ENCODE data around the gene RIMBP2.

Gene RIMBP2

GRCh38 chr12:130425698-130426245 is 290.3 kb downstream of the RIMBP2 start:
- Histone ChIP-seq H3K9me3 (ENCODE audit: insufficient read depth, low read length) (no peaks in the 10 kb centered on the region), H3K79me2 (ENCODE audit: low read length) (no peaks in the 10 kb centered on the region), H3K4me1 (ENCODE audit: low read length) (no peaks in the 10 kb centered on the region), H3K27ac (ENCODE audit: low read length) (no peak overlapping the region), H3K36me3 (replicated peaks; ENCODE audit: low read depth, low read length) (no peaks in the 10 kb centered on the region), H3K27me3 (ENCODE audit: low read depth, low read length) (no peaks in the 10 kb centered on the region), H2AFZ (ENCODE audit: low read depth, low read length) (no peak overlapping the region), H3K4me2 (ENCODE audit: low read length) (no peak overlapping the region), H3K4me3 (ENCODE audit: low read length) (no peak overlapping the region), H4K20me1 (ENCODE audit: insufficient read depth, low read length) (no peaks in the 10 kb centered on the region), H3K9ac (ENCODE audit: low read length) (no peak overlapping the region)
- TF ChIP-seq EZH2phosphoT487 (IDR thresholded peaks at IDR 0.05; ENCODE audit: low read depth) (no peak), CTCF (IDR thresholded peaks at IDR 0.05; ENCODE audit: low read depth, low read length) (no peak)

DNA sequence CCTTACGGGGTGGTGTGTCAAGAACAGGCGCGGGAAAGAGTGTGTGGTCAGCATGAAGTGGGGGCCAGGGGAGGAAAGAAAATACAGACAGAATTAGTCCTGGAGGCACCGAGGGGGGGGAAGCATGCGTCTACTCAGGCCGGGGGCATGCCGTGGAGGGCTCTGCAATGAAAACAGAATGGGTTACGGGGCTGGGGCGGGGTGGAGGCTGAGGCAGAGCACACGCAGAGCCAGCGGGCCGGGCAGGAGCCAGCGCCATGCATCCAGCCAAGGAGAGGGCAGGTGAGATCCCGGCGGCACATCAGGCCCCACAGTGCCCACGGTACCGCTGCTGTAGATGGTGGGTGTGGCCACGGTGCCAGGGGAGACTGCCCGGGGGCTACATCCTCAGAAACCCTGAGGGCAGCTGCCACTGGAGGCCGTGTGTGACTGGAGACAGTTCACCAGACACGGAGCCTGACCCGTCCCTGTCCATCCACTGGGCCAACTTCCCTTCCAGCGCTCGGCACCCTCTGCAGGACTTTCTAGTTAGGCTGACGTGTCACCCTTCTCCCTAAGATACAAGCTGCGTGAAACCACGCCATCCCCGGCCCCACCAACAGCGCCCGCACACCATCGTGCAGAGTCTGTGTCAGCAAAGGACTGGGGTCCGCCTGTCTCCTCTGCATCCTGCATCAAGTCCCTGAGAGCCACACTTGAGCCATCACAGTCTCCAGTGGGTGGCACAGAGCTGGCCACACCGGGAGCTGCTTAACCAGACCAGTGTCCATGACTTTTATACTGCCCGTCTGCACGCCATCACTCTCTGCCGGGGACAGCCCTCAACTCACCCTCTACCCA is 291.0 kb downstream of the RIMBP2 start:
- H4K20me1 ChIP-seq (ENCODE audit: insufficient read depth, low read length) = no peaks in the 10 kb centered on the region
- H3K36me3 ChIP-seq (replicated peaks; ENCODE audit: low read depth, low read length) = no peaks in the 10 kb centered on the region
- no peak overlapping the region for H3K4me2 ChIP-seq (ENCODE audit: low read length)
- H3K9ac ChIP-seq (ENCODE audit: low read length) = no peak overlapping the region
- no peak overlapping the region for H2AFZ ChIP-seq (ENCODE audit: low read depth, low read length)
- H3K9me3 ChIP-seq (ENCODE audit: insufficient read depth, low read length) = no peaks in the 10 kb centered on the region
- H3K4me3 ChIP-seq (ENCODE audit: low read length) = no peak overlapping the region
- no peaks in the 10 kb centered on the region for H3K27me3 ChIP-seq (ENCODE audit: low read depth, low read length)
- H3K4me1 ChIP-seq (ENCODE audit: low read length) = no peaks in the 10 kb centered on the region
- no peaks in the 10 kb centered on the region for H3K79me2 ChIP-seq (ENCODE audit: low read length)
- no peak for TF ChIP-seq EZH2phosphoT487 (IDR thresholded peaks at IDR 0.05; ENCODE audit: low read depth)
- TF ChIP-seq CTCF (IDR thresholded peaks at IDR 0.05; ENCODE audit: low read depth, low read length) = no peak
- no peak overlapping the region for H3K27ac ChIP-seq (ENCODE audit: low read length)

- Histone ChIP-seq H3K27ac (ENCODE audit: low read length) (no peak overlapping the region), H2AFZ (ENCODE audit: low read depth, low read length) (no peak overlapping the region), H4K20me1 (ENCODE audit: insufficient read depth, low read length) (no peaks in the 10 kb centered on the region), H3K4me1 (ENCODE audit: low read length) (no peaks in the 10 kb centered on the region), H3K9me3 (ENCODE audit: insufficient read depth, low read length) (no peaks in the 10 kb centered on the region), H3K4me3 (ENCODE audit: low read length) (no peak overlapping the region), H3K9ac (ENCODE audit: low read length) (no peak overlapping the region), H3K4me2 (ENCODE audit: low read length) (no peak overlapping the region), H3K79me2 (ENCODE audit: low read length) (no peaks in the 10 kb centered on the region), H3K36me3 (replicated peaks; ENCODE audit: low read depth, low read length) (no peaks in the 10 kb centered on the region), H3K27me3 (ENCODE audit: low read depth, low read length) (no peaks in the 10 kb centered on the region)
- no peak for TF ChIP-seq EZH2phosphoT487 (IDR thresholded peaks at IDR 0.05; ENCODE audit: low read depth)
- no peak for TF ChIP-seq CTCF (IDR thresholded peaks at IDR 0.05; ENCODE audit: low read depth, low read length)
These were observed 291.9 kb downstream of the RIMBP2 start for GRCh38 chr12:130423991-130424857.

DNA sequence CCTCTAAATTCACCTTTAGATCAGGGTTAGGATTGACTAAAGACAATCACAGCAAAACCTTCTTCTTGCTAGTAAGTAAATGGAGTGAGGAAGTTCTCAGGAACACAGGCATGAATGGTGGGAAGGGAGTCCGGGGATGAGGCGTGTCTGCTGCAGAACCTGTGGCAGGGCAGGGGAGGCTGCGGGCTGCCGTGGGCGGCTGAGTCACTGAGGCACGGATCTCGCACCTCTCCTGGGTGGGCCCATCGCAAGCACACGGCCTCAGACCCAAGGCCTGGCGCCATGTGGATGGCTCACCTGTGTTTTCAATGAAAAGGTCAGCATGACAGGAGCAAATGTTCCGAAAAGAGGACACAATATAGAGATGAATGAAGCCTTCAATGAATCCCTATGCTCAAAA is 293.0 kb downstream of the RIMBP2 start:
- no peak overlapping the region for H2AFZ ChIP-seq (ENCODE audit: low read depth, low read length)
- H3K9ac ChIP-seq (ENCODE audit: low read length) = no peak overlapping the region
- H3K79me2 ChIP-seq (ENCODE audit: low read length) = no peaks in the 10 kb centered on the region
- no peak overlapping the region for H3K4me3 ChIP-seq (ENCODE audit: low read length)
- H3K36me3 ChIP-seq (replicated peaks; ENCODE audit: low read depth, low read length) = no peaks in the 10 kb centered on the region
- no peak for TF ChIP-seq EZH2phosphoT487 (IDR thresholded peaks at IDR 0.05; ENCODE audit: low read depth)
- no peak for TF ChIP-seq CTCF (IDR thresholded peaks at IDR 0.05; ENCODE audit: low read depth, low read length)
- no peak overlapping the region for H3K27ac ChIP-seq (ENCODE audit: low read length)
- H4K20me1 ChIP-seq (ENCODE audit: insufficient read depth, low read length) = no peaks in the 10 kb centered on the region
- H3K9me3 ChIP-seq (ENCODE audit: insufficient read depth, low read length) = no peaks in the 10 kb centered on the region
- H3K27me3 ChIP-seq (ENCODE audit: low read depth, low read length) = no peaks in the 10 kb centered on the region
- no peak overlapping the region for H3K4me2 ChIP-seq (ENCODE audit: low read length)
- H3K4me1 ChIP-seq (ENCODE audit: low read length) = no peaks in the 10 kb centered on the region

All from OCI-LY3 (cell line).